ENCODE results near the gene STK11. TPM values are rescaled to one million over a fixed set of nuclear protein-coding genes. Genes with fewer than 3 reads are reported as not detected.

Gene STK11
- total RNA-seq, 1 experiment from 2014 or later = 53.0 TPM

DNA sequence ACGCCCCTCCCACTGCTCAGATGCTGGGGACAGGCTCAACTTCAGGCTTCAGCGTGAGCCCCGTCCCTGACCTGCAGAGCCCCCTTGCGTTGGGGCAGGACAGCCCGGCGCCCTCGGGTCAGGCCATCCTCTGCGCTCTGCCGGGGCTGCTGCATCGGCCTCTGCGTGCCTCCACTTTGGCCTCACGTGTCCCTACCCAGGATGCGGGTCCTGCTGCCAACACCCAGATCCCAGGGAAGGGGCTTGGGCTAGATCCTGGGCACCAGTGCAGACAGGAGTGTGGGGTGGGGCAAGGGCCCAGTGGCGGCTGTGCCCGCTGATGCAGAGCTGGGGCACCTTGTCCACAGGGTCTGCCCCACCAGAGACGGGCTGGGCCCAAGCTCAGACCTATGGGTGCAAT is 19.3 kb downstream of the STK11 start:
- Histone ChIP-seq H4K20me1 (ENCODE audit: insufficient read depth) (peaks cover 8% of the 10 kb centered on the region; the same call in 1 of the 2 replicates), H3K36me3 (ENCODE audit: low read depth) (no peaks in the 10 kb centered on the region), H3K79me2 (ENCODE audit: low read depth) (no peaks in the 10 kb centered on the region), H3F3A (ENCODE audit: insufficient read depth, low read depth) (no peaks in the 10 kb centered on the region), H3K4me2 (no peak overlapping the region), H3K27me3 (ENCODE audit: insufficient read depth, low read depth) (no peaks in the 10 kb centered on the region), H3K4me1 (replicated peaks; ENCODE audit: insufficient read depth) (no peaks in the 10 kb centered on the region), H3K27ac (no peak overlapping the region), H2AFZ (no peak overlapping the region), H3K9me2 (ENCODE audit: insufficient read depth) (no peaks in the 10 kb centered on the region), H3K9me3 (ENCODE audit: insufficient read depth, low read depth) (no peaks in the 10 kb centered on the region), H3K4me3 (no peak overlapping the region)
- CTCF ChIA-PET = interaction anchor here (0.7 kb wide), 1 partner anchor 30 kb away, joined by 3 read pairs; no protein-coding TSS in a partner anchor
- no peak for DNase-seq
- TF ChIP-seq, protein P1, sequence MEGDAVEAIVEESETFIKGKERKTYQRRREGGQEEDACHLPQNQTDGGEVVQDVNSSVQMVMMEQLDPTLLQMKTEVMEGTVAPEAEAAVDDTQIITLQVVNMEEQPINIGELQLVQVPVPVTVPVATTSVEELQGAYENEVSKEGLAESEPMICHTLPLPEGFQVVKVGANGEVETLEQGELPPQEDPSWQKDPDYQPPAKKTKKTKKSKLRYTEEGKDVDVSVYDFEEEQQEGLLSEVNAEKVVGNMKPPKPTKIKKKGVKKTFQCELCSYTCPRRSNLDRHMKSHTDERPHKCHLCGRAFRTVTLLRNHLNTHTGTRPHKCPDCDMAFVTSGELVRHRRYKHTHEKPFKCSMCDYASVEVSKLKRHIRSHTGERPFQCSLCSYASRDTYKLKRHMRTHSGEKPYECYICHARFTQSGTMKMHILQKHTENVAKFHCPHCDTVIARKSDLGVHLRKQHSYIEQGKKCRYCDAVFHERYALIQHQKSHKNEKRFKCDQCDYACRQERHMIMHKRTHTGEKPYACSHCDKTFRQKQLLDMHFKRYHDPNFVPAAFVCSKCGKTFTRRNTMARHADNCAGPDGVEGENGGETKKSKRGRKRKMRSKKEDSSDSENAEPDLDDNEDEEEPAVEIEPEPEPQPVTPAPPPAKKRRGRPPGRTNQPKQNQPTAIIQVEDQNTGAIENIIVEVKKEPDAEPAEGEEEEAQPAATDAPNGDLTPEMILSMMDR (conservative IDR thresholded peaks at IDR 0.05) = no peak
- TF ChIP-seq EZH2 (IDR thresholded peaks at IDR 0.05; ENCODE audit: low read depth) = no peak
- BruUV-seq (replicated peaks) = no TSS peak
- intact Hi-C loops (cut with micrococcal nuclease; ENCODE audit: unreplicated experiment) = no loop called here
- POLR2A ChIA-PET (ENCODE audit: unreplicated experiment) = interaction anchor here (0.6 kb wide), 2 partner anchors 25 to 44 kb away, joined by 4 to 5 read pairs; no protein-coding TSS in a partner anchor

GRCh38 chr19:1225440-1226226 is 20.1 kb downstream of the STK11 start:
- Histone ChIP-seq H2AFZ (no peak overlapping the region), H3K4me2 (no peak overlapping the region), H3K9me3 (ENCODE audit: insufficient read depth, low read depth) (no peaks in the 10 kb centered on the region), H4K20me1 (ENCODE audit: insufficient read depth) (peaks cover 8% of the 10 kb centered on the region; the same call in 1 of the 2 replicates), H3F3A (ENCODE audit: insufficient read depth, low read depth) (no peaks in the 10 kb centered on the region), H3K27me3 (ENCODE audit: insufficient read depth, low read depth) (no peaks in the 10 kb centered on the region), H3K27ac (no peak overlapping the region), H3K4me1 (replicated peaks; ENCODE audit: insufficient read depth) (no peaks in the 10 kb centered on the region), H3K9me2 (ENCODE audit: insufficient read depth) (no peaks in the 10 kb centered on the region), H3K79me2 (ENCODE audit: low read depth) (no peaks in the 10 kb centered on the region), H3K4me3 (no peak overlapping the region), H3K36me3 (ENCODE audit: low read depth) (no peaks in the 10 kb centered on the region)
- BruUV-seq (replicated peaks) = no TSS peak
- DNase-seq = no peak
- TF ChIP-seq EZH2 (IDR thresholded peaks at IDR 0.05; ENCODE audit: low read depth) = no peak
- TF ChIP-seq, protein P1 (conservative IDR thresholded peaks at IDR 0.05) = no peak
- intact Hi-C loops (cut with micrococcal nuclease; ENCODE audit: unreplicated experiment) = no loop called here
- ChIA-PET POLR2A (ENCODE audit: unreplicated experiment) (interaction anchor here (0.6 kb wide), 1 partner anchor 25 kb away, joined by 4 read pairs; no protein-coding TSS in a partner anchor), CTCF (no interaction called here)

GRCh38 chr19:1226227-1226518 is 20.6 kb downstream of the STK11 start:
- Histone ChIP-seq H3K27ac (no peak overlapping the region), H3K4me2 (no peak overlapping the region)

More at GRCh38 chr19:1226227-1226518, 20.6 kb downstream of the STK11 start:
- no peaks in the 10 kb centered on the region for H3K9me3 ChIP-seq (ENCODE audit: insufficient read depth, low read depth)
- POLR2A ChIA-PET (ENCODE audit: unreplicated experiment) = no interaction called here
- H3K4me1 ChIP-seq (replicated peaks; ENCODE audit: insufficient read depth) = no peaks in the 10 kb centered on the region
- H3K4me3 ChIP-seq = no peak overlapping the region
- H3K9me2 ChIP-seq (ENCODE audit: insufficient read depth) = no peaks in the 10 kb centered on the region
- H3K27me3 ChIP-seq (ENCODE audit: insufficient read depth, low read depth) = no peaks in the 10 kb centered on the region
- no peak for DNase-seq
- no peaks in the 10 kb centered on the region for H3K36me3 ChIP-seq (ENCODE audit: low read depth)
- no peak for TF ChIP-seq EZH2 (IDR thresholded peaks at IDR 0.05; ENCODE audit: low read depth)
- TF ChIP-seq, protein P1 (conservative IDR thresholded peaks at IDR 0.05) = no peak
- intact Hi-C loops (cut with micrococcal nuclease; ENCODE audit: unreplicated experiment) = no loop called here
- H2AFZ ChIP-seq = no peak overlapping the region
- CTCF ChIA-PET = no interaction called here
- no TSS peak for BruUV-seq (replicated peaks)
- H3F3A ChIP-seq (ENCODE audit: insufficient read depth, low read depth) = no peaks in the 10 kb centered on the region
- peaks cover 8% of the 10 kb centered on the region; the same call in 1 of the 2 replicates for H4K20me1 ChIP-seq (ENCODE audit: insufficient read depth)
- no peaks in the 10 kb centered on the region for H3K79me2 ChIP-seq (ENCODE audit: low read depth)

Data from PC-9 (cell line).